Activated CD4-positive, CD25-positive, alpha-beta regulatory T cell treated with anti-CD3 and anti-CD28 coated beads, Interleukin-2, amount 50 U/mL, for 24 hours (primary cell): ENCODE measurements around the gene GALNTL6.

Source experiments
- ATAC-seq, 2 donors: fragments of 150-1000 bp; cut with Tn5 transposase; one replicate each; pipeline ENCODE4 v1.10.0; 2021; ENCODE audit warnings: mild to moderate bottlenecking in 1 of 2, moderate library complexity in 1 of 2

Gene GALNTL6

DNA sequence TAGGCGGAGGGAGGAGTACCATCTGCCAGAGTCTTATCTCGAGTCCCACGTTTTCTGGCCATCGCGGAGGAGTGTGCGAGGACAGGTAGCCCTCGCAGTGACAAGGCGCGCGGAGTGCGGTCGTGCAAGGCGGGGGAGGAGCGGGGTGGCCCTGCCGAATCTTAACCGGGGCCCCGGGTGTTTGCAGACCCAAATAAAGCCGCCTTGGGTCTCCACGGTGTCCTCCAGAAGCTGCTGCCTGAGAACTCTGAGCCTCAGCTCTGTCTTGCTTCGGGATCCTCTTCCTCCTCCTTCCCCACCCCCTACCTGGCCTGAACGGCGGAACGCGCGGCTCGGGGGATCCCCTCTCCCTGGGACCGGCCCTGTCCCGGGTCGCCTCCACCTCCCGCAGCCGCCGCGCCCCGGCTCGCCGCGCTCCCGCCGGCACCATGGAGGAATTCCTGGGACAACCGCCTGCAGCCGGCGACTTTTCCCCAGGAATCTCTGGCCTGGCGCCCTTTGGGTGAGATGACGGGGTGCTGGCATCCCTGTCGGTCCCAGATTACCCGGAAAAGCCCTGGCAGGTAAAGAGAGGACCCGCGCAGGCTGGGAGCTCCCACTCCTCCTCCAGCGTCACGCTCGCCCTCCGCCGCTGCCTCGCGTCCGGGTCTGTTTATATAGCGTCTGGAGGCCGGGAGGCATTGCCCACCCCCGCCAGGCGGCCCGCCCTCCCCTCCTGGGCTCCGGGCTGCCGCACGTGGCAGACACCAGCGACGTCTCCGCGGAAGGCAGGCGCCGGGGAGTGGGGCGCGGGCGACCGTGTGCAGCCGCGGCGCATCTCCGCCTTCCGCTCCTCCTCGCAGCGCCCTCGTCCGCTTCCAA lies at the start of gene GALNTL6:
Gene GALNTL6 (plus strand): TSS at position 740 of the 861 bp plus-strand sequence.
- ATAC-seq, result no peak

- ATAC-seq, result no peak
These were observed 47.7 kb upstream of the GALNTL6 start for GRCh38 chr4:171765514-171765913.

- ATAC-seq, result no peak
These were observed 38.5 kb upstream of the GALNTL6 start for GRCh38 chr4:171774642-171775190.

- ATAC-seq, result no peak
These were observed 33.9 kb upstream of the GALNTL6 start for GRCh38 chr4:171779301-171779700.

- ATAC-seq, result no peak
These were observed 27.8 kb upstream of the GALNTL6 start for GRCh38 chr4:171785388-171785787.

DNA sequence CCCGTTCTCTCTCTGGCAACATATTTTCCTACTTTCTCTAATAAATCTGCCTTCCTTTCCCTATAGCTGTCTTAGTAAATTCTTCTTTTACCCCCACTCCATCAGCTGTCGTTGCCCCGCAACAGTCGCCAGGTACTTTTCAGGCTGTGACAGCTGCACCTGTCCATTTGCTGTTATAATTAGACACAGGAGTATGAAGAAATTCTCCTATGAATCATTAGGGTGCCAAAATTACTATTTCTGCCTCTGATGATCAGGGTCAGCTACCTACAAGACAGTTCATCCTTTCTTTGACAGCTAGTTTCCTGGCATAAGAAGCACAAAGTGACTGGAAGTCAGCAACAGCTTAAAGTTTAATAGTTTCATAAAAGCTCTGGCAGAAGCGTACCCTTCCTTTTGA lies 19.5 kb upstream of the GALNTL6 start:
- no peak for ATAC-seq

- ATAC-seq, result no peak
These were observed 18.7 kb upstream of the GALNTL6 start for GRCh38 chr4:171794528-171794927.

DNA sequence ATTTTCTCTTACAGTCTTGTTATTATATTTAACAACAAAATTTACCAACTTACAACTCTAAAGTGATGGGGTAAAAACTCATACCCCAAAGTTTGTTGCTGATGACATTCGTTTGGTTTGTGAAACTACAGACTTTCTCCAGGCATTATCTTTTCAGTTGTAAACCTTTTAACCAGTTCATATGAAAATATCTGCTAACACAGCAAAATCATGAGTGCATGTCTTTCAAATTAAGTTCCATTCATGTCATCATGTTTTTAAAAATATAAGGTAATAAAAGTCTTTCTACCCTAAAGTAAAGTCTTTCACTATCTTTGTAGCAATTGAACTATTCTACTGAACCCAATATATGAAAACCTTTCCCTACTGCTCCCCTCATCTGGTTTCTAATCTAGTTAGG lies 3.4 kb upstream of the GALNTL6 start:
- ATAC-seq, result no peak

- ATAC-seq, result no peak
These were observed 905 bp upstream of the GALNTL6 start for GRCh38 chr4:171812333-171812664.

GRCh38 chr4:171813526-171814250 lies 484 bp downstream of the GALNTL6 start:
- no peak for ATAC-seq

DNA sequence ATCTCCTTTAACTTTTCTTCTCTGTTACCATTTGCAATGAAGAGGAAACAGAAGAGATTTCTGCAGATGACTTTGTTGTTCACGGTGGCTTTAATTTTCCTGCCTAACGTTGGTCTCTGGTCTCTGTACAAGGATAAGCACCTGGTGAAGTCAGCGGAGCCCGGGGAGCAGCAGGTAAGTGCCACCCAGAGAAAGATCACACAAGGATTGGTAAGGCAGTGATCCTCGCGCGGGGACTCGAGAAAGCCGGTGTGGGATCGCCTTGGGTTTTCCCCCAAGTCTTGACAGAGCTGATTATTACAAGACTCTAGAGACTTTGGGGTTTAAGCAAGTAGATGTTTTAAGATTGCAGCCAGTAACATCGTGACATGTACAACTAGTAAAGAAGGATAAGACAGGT lies 1.3 kb downstream of the GALNTL6 start:
- ATAC-seq, result no peak

- no peak for ATAC-seq
These were observed 3.8 kb downstream of the GALNTL6 start for GRCh38 chr4:171817026-171817425.

GRCh38 chr4:171834640-171835039 lies 21.4 kb downstream of the GALNTL6 start:
- ATAC-seq, result no peak

DNA sequence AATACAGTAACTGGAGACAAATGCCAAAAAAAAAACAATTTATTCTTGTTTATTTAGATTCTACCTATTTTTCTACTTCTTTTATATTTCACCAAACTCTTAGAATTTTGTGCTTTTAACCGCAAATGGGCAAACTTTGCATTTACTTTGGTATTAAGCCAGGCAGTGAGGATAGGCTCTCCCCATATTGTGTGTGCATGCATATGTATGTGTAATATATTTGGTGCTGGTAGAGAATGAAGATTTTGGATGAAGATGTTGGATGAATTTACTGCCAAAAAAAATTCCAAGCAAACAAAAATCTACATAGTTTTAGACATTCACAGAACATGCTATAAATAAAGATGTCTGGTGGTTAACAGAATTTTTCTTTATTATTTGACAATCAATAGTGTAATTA lies 30.3 kb downstream of the GALNTL6 start:
- no peak for ATAC-seq

DNA sequence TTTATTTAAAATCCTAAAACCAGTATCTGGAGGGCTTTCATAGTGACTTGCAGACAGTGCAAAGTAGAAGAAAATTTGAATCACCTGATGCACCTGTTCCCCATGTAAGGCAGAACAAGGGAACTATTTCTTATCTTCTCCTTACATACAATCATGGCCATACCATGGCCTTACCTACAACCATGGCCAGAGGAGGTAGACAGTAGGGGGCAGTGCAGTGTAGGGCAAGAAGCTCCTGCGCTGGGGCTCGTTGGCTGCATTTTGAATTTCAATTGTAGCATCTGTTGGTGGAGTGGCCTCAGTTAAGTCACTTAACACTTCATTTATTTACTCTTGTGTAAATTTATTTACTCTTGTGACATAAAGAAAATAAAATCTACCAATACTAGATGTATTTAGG lies 33.0 kb downstream of the GALNTL6 start:
- ATAC-seq, result no peak

- ATAC-seq, result no peak
These were observed 33.7 kb downstream of the GALNTL6 start for GRCh38 chr4:171846893-171847292.

GRCh38 chr4:171847751-171848150 lies 34.5 kb downstream of the GALNTL6 start:
- no peak for ATAC-seq

- no peak for ATAC-seq
These were observed 36.5 kb downstream of the GALNTL6 start for GRCh38 chr4:171849686-171850222.

DNA sequence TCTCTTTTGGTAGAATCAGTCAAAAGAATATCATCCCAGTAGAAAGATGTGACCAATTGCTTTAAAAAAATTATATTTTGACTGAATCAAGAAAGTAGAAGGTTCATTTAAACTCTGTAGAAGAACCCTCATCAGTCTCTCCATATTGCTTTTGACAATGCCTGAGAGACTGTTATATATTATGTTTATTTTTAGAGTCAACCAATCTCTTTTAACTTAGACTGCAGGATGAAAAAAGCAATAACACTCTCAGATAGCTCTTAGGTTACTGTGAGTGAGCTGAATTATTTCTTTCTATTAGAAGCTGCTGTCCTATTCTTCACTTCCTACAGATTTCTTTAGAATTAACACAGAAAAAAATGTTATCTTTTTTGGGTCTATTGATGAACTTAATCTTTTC lies 38.1 kb downstream of the GALNTL6 start:
- ATAC-seq, result no peak

GRCh38 chr4:171857302-171858012 lies 44.3 kb downstream of the GALNTL6 start:
- ATAC-seq, result no peak

DNA sequence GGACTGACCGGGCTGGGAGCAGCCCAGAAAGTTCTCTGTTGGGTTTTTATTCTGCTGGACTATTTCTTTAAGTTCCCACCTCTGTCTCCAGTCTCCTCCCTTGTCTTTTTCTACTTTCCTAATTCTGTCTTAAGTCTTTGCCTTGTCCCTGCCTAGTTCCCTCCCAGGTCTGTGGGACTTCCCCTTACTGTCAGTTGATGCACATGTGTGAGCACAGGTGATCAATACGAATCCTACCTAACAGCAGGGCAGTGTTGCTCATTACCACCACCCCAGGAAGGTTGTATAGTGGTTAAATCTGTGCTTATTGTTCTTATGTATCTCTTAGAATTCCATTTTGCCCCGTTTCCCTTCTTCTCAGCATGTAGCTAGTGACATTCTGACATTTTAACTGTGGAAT lies 62.1 kb downstream of the GALNTL6 start:
- no peak for ATAC-seq

- no peak for ATAC-seq
These were observed 63.4 kb downstream of the GALNTL6 start for GRCh38 chr4:171876636-171877035.

DNA sequence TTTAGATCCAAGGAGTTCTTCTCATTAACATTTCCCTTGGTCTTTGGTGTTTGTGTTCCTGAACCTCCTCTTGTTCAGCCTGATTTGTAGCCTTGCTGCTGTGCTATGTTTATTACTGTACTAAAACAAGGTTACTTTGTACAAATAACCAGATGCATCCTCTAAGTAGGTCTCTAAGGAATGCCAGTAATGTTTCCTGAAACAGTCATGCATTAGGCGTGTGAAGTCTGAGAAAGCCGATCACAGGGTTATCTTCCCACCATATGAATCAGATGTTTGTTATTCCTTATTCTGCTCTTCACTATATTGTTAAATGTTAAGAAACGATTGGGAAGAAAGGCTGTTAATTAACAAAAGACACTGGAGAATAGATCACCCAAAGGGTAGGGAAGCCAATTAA lies 66.9 kb downstream of the GALNTL6 start:
- ATAC-seq, result no peak
